Urothelium cell line (cell line): Measurements from ENCODE around the gene CNTNAP2.
A peak's percentile ranks its signal among the peaks of the same experiment; 100 is the strongest.

Source experiments
- DNase-seq: peaks from one replicate; pipeline ENCODE4 v3.0.0; 2011; ENCODE audit warnings: low spot score, mixed read lengths
- FAIRE-seq: peaks from 2 replicates; lab custom pipeline; 2011; peaks lifted over from hg19 to GRCh38; lab: Jason Lieb, UNC

Gene CNTNAP2

DNA sequence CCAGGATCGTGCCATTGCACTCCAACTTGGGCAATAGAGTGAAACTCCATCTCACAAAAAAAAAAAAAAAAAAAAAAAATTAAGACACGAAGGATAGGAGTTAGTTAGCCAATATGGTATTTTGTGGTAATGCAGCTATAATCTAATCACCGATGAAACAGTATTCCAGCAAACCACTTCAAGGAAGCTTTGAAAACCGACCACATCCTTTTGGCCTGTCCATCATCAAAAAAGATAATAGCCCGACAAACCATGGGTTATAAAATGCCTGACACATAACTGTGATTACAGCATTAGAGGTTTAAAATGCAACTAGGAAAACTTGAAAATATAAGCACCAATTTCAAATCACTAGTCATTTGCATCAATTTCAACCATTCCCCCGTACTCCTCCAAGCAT is 1745.3 kb downstream of the CNTNAP2 start:
- DNase-seq (no peak), FAIRE-seq (no peak)

DNA sequence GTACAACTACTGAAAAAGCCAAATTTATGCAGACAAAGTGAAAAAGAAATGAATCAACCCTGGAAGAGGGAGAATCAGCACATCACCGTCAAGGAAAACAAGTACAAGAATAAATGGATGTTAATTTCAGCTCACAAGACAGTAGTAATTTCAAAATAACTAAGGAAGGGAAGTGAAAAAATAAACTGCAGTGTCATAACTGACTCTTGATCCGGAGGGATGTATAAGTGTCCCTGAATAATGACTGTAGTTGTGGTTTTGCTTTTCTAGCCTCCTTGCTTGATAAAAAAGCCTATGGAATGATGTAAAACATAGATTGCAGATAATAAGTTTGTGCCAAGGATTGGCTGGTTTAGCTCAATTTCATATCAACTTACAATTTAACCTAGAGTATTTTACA is 1752.9 kb downstream of the CNTNAP2 start:
- FAIRE-seq (no peak), DNase-seq (no peak)

DNA sequence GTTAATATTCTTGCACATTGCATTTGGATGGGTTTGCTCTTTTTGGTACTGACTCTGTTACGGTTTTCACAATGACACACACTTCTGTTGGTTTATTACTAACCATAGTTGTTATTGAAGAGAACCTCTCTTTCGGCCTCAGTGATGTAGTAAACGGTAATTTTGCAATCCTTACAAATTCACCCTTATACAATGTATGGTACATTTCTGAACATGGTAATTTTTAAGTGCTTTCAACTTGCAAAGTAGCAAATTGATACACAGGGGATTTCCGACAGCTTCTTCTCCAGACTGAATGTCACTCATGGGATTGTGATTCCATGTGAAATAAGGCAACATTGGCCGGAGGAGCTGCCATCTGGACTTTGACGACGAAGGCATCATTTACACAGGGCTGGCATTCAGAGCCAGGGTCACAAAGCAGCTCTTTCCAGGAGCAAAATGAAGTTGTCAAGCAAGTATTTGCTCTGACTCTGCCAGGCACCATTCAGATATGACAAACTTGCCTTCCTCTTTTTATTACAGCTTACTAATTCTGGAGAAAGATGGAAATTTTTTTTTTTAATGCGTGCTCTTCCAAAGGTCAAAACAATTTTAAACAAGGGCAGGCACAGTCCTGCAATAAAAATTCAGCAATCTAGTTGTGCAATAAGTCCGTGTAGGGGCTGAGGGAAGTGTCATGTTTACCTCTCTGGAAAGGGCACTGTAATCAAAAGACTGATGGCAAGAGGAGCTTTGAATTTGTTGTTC is 1762.5 kb downstream of the CNTNAP2 start:
- DNase-seq (no peak), FAIRE-seq (no peak)

DNA sequence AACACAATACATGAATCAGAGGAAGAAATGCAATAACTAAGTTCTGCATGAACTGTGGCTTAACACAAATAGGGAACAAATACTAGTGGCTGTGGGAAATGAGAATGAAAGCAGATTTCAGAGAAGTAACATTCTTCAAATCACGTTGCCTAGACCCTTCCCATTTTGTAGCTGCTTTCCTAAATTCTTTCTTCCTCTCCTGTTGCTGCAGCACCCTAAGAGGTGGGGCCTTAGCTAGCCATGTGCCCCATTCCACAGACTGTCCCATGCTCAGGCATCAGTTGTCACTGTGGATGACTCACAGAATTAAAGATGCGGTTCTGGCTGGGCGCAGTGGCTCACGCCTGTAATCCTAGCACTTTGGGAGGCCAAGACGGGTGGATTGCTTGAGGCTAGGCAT is 1769.3 kb downstream of the CNTNAP2 start:
- FAIRE-seq: no peak
- DNase-seq: no peak

DNA sequence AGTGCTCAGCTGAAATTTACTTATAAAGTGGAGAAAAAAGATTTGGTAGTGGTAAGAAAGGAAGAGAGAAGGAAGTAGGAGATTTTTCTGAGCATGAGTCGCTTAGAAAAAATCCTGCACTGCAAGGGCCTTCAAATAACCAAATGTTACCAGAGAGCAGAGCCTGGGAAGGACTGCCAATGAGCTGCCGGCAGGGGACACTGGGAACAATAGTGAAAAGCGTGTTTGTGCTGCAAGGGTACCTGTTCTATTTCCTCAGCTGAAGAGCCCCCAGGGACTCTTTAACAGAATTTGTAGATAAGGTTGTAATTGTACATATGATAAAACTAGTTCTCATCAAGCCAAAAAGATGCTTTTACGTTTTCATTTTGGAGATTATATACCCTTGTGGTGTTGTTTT is 1777.7 kb downstream of the CNTNAP2 start:
- no peak for FAIRE-seq
- no peak for DNase-seq

DNA sequence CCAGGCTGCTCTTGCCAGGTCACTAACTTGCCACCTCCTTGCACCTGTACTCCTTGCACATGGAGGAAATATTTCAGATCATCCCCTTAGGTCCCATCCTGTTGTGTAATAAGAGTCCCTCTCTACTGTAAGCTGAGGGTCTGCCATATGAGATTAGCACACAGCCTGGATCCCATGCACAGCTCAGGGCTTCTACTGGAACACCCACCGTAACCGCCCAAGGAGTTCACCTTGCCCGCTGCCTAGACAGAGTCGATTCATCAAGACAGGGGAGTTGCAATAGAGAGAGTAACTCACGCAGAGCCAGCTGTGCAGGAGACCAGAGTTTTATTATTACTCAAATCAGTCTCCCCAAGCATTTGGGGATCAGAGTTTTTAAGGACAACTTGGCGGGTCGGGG is 1779.5 kb downstream of the CNTNAP2 start:
- FAIRE-seq (no peak), DNase-seq (no peak)

DNA sequence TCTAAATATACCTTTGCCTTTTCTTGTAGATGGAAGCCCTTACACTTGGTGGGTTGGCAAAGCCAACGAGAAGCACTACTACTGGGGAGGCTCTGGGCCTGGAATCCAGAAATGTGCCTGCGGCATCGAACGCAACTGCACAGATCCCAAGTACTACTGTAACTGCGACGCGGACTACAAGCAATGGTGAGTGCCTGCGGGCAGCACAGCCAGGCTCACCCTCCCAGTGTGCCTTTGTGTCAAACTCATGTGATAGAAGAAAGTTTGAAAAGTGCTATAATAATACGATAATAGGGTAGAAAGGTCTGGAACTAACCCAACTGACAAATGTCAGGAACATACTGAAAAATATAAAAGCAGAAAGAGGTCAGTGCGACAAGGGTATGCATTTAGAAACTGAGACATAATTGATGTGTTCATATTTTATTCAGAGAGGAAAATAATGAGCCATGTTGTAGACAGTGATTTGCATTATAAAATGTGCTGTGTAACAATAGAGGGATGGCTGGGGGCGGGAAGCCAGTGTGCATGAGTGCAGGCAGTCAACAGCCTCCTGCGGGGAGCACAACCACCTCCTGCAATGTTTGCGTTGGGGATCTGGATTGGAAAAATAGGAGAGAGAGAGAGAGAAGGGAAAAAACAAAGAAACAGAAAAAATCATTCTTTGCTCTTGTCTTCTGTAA is 1787.1 kb downstream of the CNTNAP2 start:
- no peak for FAIRE-seq
- no peak for DNase-seq

DNA sequence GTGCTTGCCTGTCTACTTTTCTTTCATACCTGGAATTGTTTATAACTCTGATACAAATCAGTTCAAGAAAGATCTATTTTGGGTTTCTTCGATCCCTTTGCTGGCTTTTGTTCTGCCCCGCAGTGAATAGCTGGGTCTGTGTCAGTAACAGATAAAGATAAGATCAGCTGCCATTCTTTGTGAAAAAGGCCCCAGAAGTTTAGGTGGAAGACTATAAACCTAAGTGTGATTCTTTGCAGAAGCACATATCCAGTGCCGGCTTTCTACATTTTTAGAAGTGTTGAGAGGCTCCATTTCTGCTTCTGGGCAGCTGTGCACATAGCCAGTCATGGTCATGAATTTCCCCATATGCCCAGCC is 1787.6 kb downstream of the CNTNAP2 start:
- no peak for FAIRE-seq

DNA sequence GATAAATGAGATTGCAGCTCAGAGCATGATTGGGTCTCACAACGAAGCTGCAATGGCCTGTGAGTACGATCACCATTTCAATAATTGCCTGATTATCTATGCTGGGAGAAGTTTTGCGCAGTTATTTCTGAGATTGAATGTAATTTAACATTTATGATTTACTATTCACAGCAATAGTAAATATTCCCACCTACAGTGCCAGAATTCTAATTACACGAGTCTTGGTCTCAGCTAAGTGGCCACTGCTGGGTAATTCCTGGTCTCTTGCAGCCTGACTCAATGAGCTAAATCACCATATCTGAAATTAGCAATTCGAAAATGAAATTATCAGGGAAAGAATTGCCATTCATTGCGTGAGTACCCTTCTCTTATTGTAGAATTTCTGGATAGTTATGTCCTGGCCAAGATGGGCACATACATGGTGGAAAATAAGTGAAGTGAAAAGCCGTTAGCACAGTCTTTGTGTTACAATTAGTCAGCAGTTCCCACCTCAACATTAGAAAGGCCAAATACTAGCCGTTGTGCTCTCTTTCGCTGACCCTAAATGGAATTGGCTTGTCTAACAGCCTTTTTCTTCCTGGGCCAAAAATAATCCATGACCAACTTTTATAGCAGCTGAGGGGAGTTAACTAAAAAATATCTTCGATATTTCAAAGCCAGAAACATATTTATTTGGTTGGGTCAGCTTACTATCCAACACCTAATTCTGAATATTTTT is 1793.0 kb downstream of the CNTNAP2 start:
- DNase-seq (no peak), FAIRE-seq (no peak)

More for the DNA sequence above, 1787.6 kb downstream of the CNTNAP2 start:
- DNase-seq: no peak

DNA sequence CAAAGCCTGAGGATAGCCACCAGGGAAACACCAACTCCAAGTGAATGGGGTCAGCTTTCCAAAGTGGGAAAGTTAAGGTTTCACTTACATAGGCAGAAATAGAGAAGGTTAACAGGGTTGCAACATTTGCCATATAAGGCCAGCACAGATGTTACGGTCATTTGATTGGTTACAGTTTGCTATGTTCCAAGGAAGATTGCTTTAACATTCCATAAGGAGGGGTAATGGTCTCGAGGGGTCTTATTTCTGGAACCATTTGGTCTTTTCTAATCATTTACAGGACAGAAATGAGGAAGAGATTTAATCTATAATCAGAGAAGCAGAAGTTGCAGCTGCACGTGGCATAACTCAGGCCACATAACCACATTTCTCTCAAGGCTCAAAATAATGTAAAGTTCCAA is 1794.6 kb downstream of the CNTNAP2 start:
- DNase-seq: no peak
- no peak for FAIRE-seq

DNA sequence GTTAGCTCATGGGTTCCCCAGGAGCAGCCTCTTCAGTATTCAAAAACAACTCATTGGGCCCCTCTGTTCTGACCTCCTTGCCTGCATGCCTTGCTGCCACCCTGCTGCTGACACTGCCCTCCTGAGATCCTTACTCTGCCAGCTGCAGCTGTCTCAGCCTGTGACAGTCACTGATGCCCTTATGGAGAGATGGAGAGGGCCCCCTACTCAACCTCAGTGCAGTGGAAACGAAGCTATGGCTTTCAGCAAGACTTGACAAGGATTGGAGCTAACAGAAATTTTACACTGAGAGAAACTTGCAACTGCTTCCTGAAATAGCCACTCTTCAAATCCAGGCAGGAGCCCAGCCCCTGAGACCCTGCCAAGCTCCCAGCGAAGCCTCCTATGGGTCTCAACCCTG is 1795.7 kb downstream of the CNTNAP2 start:
- FAIRE-seq (no peak), DNase-seq (no peak)

DNA sequence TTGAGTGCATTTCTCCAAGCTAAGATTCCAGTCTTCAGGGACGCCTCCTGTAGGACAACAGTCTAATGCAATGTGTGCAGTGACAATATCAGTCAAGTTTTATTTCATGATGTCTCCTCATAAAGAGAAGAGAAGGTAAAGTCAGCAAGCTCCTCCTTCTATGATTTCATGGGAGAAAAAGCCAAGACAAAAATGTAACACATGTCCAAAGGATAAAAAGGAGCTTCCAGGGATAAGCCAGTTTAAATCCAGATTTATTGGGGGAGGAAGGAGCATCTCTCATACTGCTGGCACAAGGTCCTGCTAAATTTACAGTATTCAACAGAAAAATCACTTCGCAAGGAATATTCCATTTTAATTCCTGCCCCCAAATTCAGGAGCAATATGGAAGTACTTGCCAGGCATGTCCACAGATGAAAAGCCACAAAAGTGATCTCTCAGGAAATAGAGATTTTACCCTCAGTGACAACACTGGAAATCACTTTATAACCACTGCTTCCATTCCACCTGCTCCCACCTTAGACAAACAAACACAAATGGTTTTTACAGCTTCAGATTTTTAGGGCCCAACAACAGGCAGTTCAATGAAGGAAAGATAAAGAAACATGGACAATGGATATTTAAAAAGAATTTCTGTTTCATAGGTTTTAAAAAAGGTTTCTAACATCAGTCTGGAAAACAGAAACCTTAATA is 1796.5 kb downstream of the CNTNAP2 start:
- DNase-seq (no peak), FAIRE-seq (no peak)

DNA sequence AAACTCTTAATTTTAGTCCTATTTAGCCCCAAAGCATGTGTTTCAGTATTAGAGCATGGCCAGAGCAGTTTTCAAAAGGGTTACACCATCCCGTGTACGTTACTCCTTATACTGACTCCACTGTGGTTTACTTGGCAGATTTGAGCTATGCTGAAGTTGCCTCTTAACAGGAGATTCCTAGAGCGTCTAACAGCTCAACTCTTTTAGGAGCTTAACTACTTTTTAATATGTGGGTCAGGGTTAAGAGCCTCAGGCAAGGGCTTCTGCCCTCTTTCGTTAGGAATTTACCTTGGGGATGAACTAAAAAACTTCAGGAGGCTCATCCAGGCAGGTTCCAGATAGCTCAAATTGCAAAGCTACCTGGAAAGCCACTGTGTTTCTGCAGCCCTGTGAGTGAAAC is 1799.2 kb downstream of the CNTNAP2 start:
- no peak for DNase-seq
- FAIRE-seq: no peak

DNA sequence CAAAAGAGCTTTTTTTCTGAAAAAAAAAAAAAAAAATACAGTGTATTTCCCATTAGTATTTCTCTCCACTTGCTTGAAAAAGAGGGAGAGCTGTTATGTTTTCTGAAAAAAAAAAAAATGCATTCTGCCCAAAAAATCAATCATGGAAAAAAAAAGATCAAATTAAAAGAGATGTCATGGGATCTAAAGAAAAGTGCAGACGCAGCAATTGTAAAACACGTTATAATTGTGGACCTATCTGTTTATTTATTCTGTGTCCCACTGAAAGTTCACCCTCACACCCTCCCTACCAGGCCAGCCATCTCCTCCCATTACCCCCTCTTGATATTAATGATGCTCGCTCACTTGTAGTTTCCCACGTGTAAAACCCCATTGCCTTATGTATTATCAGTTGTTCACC is 1800.0 kb downstream of the CNTNAP2 start:
- FAIRE-seq (no peak), DNase-seq (no peak)

DNA sequence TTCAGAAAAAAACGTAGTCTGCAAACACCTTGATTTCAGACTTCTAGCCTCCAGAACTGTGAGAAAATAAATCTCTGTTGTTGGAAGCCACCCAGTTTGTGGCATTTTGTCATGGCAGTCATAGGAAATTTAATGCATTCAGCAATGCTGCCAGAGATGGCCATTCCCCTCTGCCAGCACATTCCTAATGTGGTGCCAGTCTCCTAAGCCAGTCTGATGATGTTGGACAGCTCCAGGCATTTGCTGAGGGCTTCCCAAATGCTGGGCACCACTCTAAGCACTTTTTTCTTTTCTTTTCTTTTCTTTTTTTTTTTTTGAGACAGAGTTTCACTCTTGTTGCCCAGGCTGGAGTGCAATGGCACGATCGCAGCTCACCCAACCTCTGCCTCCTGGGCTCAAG is 1807.2 kb downstream of the CNTNAP2 start:
- DNase-seq: no peak
- FAIRE-seq: no peak

DNA sequence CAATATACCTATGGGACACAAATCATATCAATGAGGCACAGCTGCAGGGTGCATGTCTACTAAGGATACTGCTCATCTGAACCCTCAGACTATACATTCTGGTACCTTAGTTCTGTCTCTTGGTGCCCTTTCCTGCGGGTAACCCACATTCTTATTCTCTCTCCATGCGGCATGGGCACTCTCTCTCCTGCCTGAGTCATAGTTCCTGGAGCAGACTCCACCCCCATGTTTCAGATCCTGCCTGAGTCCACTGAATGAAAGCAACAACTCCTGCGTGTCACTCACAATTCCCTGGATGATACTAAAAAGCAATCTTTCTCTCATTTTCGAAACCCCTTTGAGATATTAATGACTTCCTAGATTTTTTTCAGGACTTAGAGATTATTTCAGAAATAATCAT is 1820.8 kb downstream of the CNTNAP2 start:
- no peak for FAIRE-seq
- DNase-seq: peak; percentile 2

DNA sequence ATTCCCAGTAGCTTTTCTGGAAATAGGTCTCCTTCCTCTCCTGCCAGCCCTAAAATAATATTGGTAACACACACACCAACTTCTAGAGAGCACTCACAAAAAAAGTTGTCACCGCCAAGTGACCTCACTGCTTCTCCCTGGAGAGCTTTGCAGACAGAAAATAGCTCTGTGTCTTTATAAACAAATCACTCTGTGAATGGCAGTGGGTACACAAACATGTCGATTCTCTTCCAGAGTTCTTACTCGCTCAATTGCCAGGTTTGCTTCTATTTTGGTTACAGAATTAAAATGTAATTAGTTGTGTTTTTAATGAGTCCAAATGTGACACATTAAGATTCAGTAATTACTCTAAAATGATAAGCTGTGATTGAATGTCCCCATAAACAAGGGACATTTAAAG is 1824.8 kb downstream of the CNTNAP2 start:
- DNase-seq: no peak
- FAIRE-seq: no peak

DNA sequence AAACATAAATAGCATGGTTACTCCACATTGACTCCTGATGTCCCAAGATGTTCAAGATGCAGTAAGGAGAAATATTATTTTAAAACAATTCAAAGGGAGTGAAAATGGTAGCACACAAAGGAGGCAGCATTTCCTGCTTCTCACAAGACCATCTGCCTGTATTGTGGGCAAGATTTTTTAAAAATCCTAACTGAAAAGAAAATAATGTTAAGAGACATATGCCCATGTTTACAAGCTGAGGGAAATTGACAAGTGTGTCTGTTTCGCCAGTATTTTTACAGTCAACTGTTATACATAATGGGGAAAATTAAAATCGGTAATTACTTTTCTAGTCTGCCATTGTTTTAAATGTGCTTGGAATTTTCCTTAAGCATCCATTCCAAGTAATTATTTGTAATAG is 1827.7 kb downstream of the CNTNAP2 start:
- DNase-seq (no peak), FAIRE-seq (no peak)

DNA sequence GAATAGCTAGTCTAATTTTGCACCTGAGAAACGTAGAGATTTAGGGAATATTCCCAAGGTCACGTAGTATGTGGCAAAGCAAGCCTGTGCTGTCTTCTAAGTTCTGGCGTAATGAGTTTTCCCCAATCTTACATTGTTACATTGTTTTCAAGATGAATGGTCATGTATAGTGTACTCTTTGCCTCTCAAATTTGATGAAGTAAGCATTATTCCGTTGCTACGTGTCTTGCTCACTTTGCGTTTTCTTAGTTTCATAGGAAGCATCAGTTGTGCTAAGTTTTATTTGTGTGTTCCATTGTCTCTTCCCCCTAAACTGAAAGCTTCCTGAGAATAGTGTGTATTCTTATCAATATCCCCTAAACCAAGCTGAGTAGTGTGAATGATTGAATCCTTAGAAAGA is 1836.3 kb downstream of the CNTNAP2 start:
- no peak for FAIRE-seq
- no peak for DNase-seq

DNA sequence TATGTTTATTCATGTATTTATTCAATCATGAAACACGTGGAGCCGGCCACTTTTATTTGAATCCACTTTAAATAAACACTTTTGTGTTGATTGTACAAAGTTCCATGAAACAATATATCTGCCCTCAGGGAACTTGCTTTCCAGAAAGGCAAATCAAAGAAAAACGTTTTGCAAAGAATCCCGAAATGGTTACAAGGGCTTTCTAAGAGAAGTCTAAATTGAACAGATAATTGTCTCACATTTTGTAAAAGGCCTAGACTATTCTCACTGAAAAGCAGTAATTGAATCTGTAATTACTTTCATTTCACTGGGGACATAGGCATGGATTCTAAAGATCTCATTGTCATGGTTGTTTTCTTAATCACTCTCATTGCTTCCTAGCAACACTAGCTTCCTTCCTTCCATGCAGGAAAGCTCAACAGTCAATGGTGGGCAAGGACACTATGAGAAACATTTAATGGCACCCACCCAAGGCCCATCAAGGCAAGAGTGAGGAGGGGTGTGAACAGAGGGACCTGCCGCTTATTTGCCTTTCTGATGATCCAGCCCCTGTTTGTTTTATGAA is 1851.5 kb downstream of the CNTNAP2 start:
- DNase-seq: no peak

DNA sequence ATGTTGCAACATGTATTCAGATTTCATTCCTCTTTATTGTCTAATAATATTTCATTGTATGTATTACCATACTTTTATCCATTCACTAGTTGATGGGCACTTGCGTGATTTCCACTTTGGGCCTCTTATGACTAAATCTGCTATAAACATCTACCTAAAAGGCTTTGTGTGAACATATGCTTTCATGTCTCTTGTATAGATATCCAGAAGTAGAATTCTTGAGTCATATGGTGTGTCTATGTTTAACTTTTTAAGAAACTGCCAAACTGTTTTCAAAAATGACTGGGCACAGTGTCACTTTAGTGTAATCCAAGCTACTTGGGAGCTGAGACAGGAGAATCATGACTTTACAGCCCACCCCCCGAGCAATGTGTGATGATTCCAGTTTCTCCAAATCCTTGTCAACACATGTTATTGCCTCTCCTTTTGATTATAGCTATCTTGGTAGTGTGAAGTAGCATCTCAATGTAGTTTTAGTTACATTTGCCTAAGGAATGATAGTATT is 1855.1 kb downstream of the CNTNAP2 start:
- no peak for FAIRE-seq
- DNase-seq: no peak

More for the DNA sequence above, 1851.5 kb downstream of the CNTNAP2 start:
- FAIRE-seq: no peak
